Inferior parietal cortex (tissue), 1 donor: ENCODE results near the gene COG3.

Source experiments
- DNase-seq: peaks from one replicate; pipeline ENCODE4 v3.0.0-alpha.2; 2016; ENCODE audit errors: extremely low spot score

COG3 gene

GRCh38 chr13:45503658-45504057, 38.9 kb downstream of the COG3 start:
- no peak for DNase-seq

- DNase-seq = no peak
Measured at GRCh38 chr13:45506811-45507210, 42.1 kb downstream of the COG3 start.

- DNase-seq = no peak
Measured at GRCh38 chr13:45508776-45509175, 44.0 kb downstream of the COG3 start.

GRCh38 chr13:45510672-45511071, 45.9 kb downstream of the COG3 start:
- no peak for DNase-seq

GRCh38 chr13:45511310-45512097, 46.8 kb downstream of the COG3 start:
- peak; percentile 90 for DNase-seq

- DNase-seq = no peak
Measured at GRCh38 chr13:45512098-45512496, 47.4 kb downstream of the COG3 start.

- DNase-seq = no peak
Measured at GRCh38 chr13:45516757-45517156, 52.0 kb downstream of the COG3 start.

- DNase-seq = no peak
Measured at GRCh38 chr13:45518525-45519245, 53.9 kb downstream of the COG3 start.

GRCh38 chr13:45519493-45519892, 54.8 kb downstream of the COG3 start:
- no peak for DNase-seq

GRCh38 chr13:45521297-45521696, 56.6 kb downstream of the COG3 start:
- DNase-seq = no peak

- DNase-seq = no peak
Measured at GRCh38 chr13:45522571-45522970, 57.8 kb downstream of the COG3 start.

- DNase-seq = no peak
Measured at GRCh38 chr13:45527699-45528462, 63.1 kb downstream of the COG3 start.

- no peak for DNase-seq
Measured at GRCh38 chr13:45529758-45530157, 65.0 kb downstream of the COG3 start.

GRCh38 chr13:45534604-45535003, 69.9 kb downstream of the COG3 start:
- no peak for DNase-seq

GRCh38 chr13:45536224-45536623, 71.5 kb downstream of the COG3 start:
- no peak for DNase-seq

- DNase-seq = no peak
Measured at GRCh38 chr13:45537516-45537915, 72.8 kb downstream of the COG3 start.

GRCh38 chr13:45538382-45538781, 73.6 kb downstream of the COG3 start:
- DNase-seq = no peak

GRCh38 chr13:45540195-45540594, 75.5 kb downstream of the COG3 start:
- DNase-seq = no peak

- no peak for DNase-seq
Measured at GRCh38 chr13:45540864-45541263, 76.1 kb downstream of the COG3 start.

GRCh38 chr13:45541806-45542205, 77.1 kb downstream of the COG3 start:
- no peak for DNase-seq

GRCh38 chr13:45542391-45542790, 77.7 kb downstream of the COG3 start:
- no peak for DNase-seq

- no peak for DNase-seq
Measured at GRCh38 chr13:45542878-45543277, 78.1 kb downstream of the COG3 start.

GRCh38 chr13:45544520-45544919, 79.8 kb downstream of the COG3 start:
- DNase-seq = no peak
